H9 (cell line): Measurements from ENCODE around the gene CNNM2. TPM values are rescaled to one million over a fixed set of nuclear protein-coding genes. Genes with fewer than 3 reads are reported as not detected.

Experiments
- DNase-seq: peaks from one replicate; pipeline ENCODE4 v3.0.0-alpha.2; 2017
- H2AFZ ChIP-seq: one replicate; pipeline ENCODE4 v1.6.1; 2013; ENCODE audit warnings: mild to moderate bottlenecking, low read length, control low read depth, moderate library complexity
- H2AK5ac ChIP-seq: 2 replicates; pipeline ENCODE4 v1.6.1; 2013; ENCODE audit warnings: low read length, control low read depth, mixed read lengths; ENCODE audit not compliant: insufficient read length
- H2BK120ac ChIP-seq: one replicate; pipeline ENCODE4 v1.6.1; 2013; ENCODE audit warnings: low read depth, mild to moderate bottlenecking, low read length, control low read depth, inconsistent platforms; ENCODE audit not compliant: poor library complexity, severe bottlenecking
- H2BK12ac ChIP-seq: 2 replicates; pipeline ENCODE4 v1.6.1; 2013; ENCODE audit warnings: low read length, control low read depth, mixed read lengths, low read depth; ENCODE audit not compliant: insufficient read length
- H2BK15ac ChIP-seq: 2 replicates; pipeline ENCODE4 v1.6.1; 2013; ENCODE audit warnings: low read depth, low read length, control low read depth
- H2BK20ac ChIP-seq: one replicate; pipeline ENCODE4 v1.6.1; 2013; ENCODE audit warnings: low read depth, mild to moderate bottlenecking, low read length, control low read depth, inconsistent platforms; ENCODE audit not compliant: poor library complexity, severe bottlenecking
- H2BK5ac ChIP-seq: 2 replicates; pipeline ENCODE4 v1.6.1; 2013; ENCODE audit warnings: low read length, control low read depth, mixed read lengths; ENCODE audit not compliant: insufficient read length
- H3K14ac ChIP-seq: 2 replicates; pipeline ENCODE4 v1.6.1; 2013; ENCODE audit warnings: low read length, control low read depth; ENCODE audit not compliant: insufficient read depth
- H3K18ac ChIP-seq: 2 replicates; pipeline ENCODE4 v1.6.1; 2013; ENCODE audit warnings: low read depth, mild to moderate bottlenecking, mixed read lengths, low read length, control low read depth; ENCODE audit not compliant: insufficient read length
- H3K23ac ChIP-seq: 2 replicates; pipeline ENCODE4 v1.6.1; 2013; ENCODE audit warnings: low read length, control low read depth, mixed read lengths, low read depth; ENCODE audit not compliant: insufficient read length
- H3K23me2 ChIP-seq: 2 replicates; pipeline ENCODE4 v1.6.1; 2013; ENCODE audit warnings: low read depth, mild to moderate bottlenecking, mixed read lengths, low read length, control low read depth; ENCODE audit not compliant: insufficient read length, poor library complexity, severe bottlenecking
- H3K27ac ChIP-seq: 2 replicates; pipeline ENCODE4 v1.5.1; 2013; ENCODE audit warnings: low read length, control low read depth, mixed read lengths, low read depth; ENCODE audit not compliant: insufficient read length
- H3K27me3 ChIP-seq: 2 replicates; pipeline ENCODE4 v1.6.1; 2013; ENCODE audit warnings: low read length, control low read depth, inconsistent platforms; ENCODE audit not compliant: insufficient read depth
- H3K4ac ChIP-seq: 2 replicates; pipeline ENCODE4 v1.6.1; 2013; ENCODE audit warnings: low read depth, mild to moderate bottlenecking, control low read depth, inconsistent platforms, low read length, moderate library complexity
- H3K4me1 ChIP-seq: 2 replicates; pipeline ENCODE4 v1.6.1; 2013; ENCODE audit warnings: low read length, control low read depth, inconsistent platforms; ENCODE audit not compliant: insufficient read depth
- H3K4me2 ChIP-seq: 2 replicates; pipeline ENCODE4 v1.6.1; 2013; ENCODE audit warnings: low read length, control low read depth, mixed read lengths; ENCODE audit not compliant: insufficient read length, insufficient read depth
- H3K56ac ChIP-seq: 2 replicates; pipeline ENCODE4 v1.6.1; 2013; ENCODE audit warnings: low read depth, mild to moderate bottlenecking, mixed read lengths, low read length, control low read depth; ENCODE audit not compliant: insufficient read length
- H3K79me1 ChIP-seq: 2 replicates; pipeline ENCODE4 v1.6.1; 2013; ENCODE audit warnings: low read depth, mild to moderate bottlenecking, moderate library complexity, low read length, control low read depth, inconsistent platforms; ENCODE audit not compliant: insufficient read depth, poor library complexity, severe bottlenecking
- H3K79me2 ChIP-seq: 2 replicates; pipeline ENCODE4 v1.6.1; 2013; ENCODE audit warnings: low read length, control low read depth, inconsistent platforms; ENCODE audit not compliant: insufficient read depth
- H3K9ac ChIP-seq: 2 replicates; pipeline ENCODE4 v1.6.1; 2013; ENCODE audit warnings: low read length, control low read depth, mixed read lengths; ENCODE audit not compliant: insufficient read length; ENCODE audit errors: extremely low read depth
- H3K9me3 ChIP-seq: one replicate; pipeline ENCODE4 v1.6.1; 2013; ENCODE audit warnings: low read depth, low read length, inconsistent platforms; ENCODE audit not compliant: control insufficient read depth
- H3T11ph ChIP-seq: one replicate; pipeline ENCODE4 v1.6.1; 2013; ENCODE audit warnings: mild to moderate bottlenecking, low read length, control low read depth, inconsistent platforms
- H4K20me1 ChIP-seq: one replicate; pipeline ENCODE4 v1.6.1; 2013; ENCODE audit not compliant: control insufficient read depth, insufficient read length, insufficient read depth
- H4K5ac ChIP-seq: 2 replicates; pipeline ENCODE4 v1.6.1; 2013; ENCODE audit warnings: low read depth, mild to moderate bottlenecking, mixed read lengths, low read length, control low read depth; ENCODE audit not compliant: insufficient read length
- H4K8ac ChIP-seq: replicated peaks from 2 replicates; pipeline ENCODE4 v1.6.1; 2013; ENCODE audit warnings: low read length, control low read depth, mixed read lengths, low read depth; ENCODE audit not compliant: insufficient read length
- H4K91ac ChIP-seq: 2 replicates; pipeline ENCODE4 v1.6.1; 2013; ENCODE audit warnings: low read depth, mild to moderate bottlenecking, moderate library complexity, mixed read lengths, low read length, control low read depth; ENCODE audit not compliant: insufficient read length
- H3K27ac Mint-ChIP-seq, 3 experiments: 2 replicates in 2 of 3; 3 replicates in 1 of 3; pipeline ENCODE4 v1.8.0; 2020 to 2021; ENCODE audit warnings: mixed read lengths in 3 of 3, mild to moderate bottlenecking in 1 of 3, moderate library complexity in 1 of 3
- H3K27me3 Mint-ChIP-seq: 2 replicates; pipeline ENCODE4 v1.8.0; 2021; ENCODE audit warnings: low read depth, mild to moderate bottlenecking, moderate library complexity, mixed read lengths
- H3K36me3 Mint-ChIP-seq, 3 experiments: 2 replicates in 2 of 3; 3 replicates in 1 of 3; pipeline ENCODE4 v1.8.0; 2020 to 2021; ENCODE audit warnings: low read depth in 3 of 3, mixed read lengths in 3 of 3; ENCODE audit not compliant: insufficient read depth in 1 of 3
- H3K4me1 Mint-ChIP-seq, 2 experiments: 2 replicates each; pipeline ENCODE4 v1.8.0; 2020; ENCODE audit warnings: mixed read lengths in 2 of 2
- H3K4me3 Mint-ChIP-seq, 2 experiments: 2 replicates in 1 of 2; 3 replicates in 1 of 2; pipeline ENCODE4 v1.8.0; 2020 to 2021; ENCODE audit warnings: mild to moderate bottlenecking in 2 of 2, mixed read lengths in 2 of 2, moderate library complexity in 1 of 2
- H3K9me3 Mint-ChIP-seq, 2 experiments: 2 replicates in 1 of 2; 3 replicates in 1 of 2; pipeline ENCODE4 v1.8.0; 2020; ENCODE audit warnings: mild to moderate bottlenecking in 2 of 2, mixed read lengths in 2 of 2, moderate library complexity in 1 of 2
- WGBS: extraction: QIAGEN DNeasy Blood & Tissue Kit; methylation state at CpG from one replicate; pipeline ENCODE4 v1.1.7; 2013; ENCODE audit warnings: missing lambda C conversion rate, low lambda C conversion rate, mixed read lengths; ENCODE audit not compliant: insufficient read length; ENCODE audit errors: extremely low coverage; 5-methylcytosine and 5-hydroxymethylcytosine counted together
- total RNA-seq: library from RNA; stranded (reverse); gene quantifications from 2 replicates; pipeline ENCODE4 v1.2.1, GENCODE V29; 2021
- TF ChIP-seq, protein P1 (sequence below): fragments of 200-600 bp; sonication (generic); conservative IDR thresholded peaks from 3 replicates; pipeline ENCODE4 v1.8.0; 2021; ENCODE audit warnings: antibody characterized with exemption, mild to moderate bottlenecking

The CNNM2 gene
- total RNA-seq, 1 experiment from 2014 or later = 17.5 TPM

DNA sequence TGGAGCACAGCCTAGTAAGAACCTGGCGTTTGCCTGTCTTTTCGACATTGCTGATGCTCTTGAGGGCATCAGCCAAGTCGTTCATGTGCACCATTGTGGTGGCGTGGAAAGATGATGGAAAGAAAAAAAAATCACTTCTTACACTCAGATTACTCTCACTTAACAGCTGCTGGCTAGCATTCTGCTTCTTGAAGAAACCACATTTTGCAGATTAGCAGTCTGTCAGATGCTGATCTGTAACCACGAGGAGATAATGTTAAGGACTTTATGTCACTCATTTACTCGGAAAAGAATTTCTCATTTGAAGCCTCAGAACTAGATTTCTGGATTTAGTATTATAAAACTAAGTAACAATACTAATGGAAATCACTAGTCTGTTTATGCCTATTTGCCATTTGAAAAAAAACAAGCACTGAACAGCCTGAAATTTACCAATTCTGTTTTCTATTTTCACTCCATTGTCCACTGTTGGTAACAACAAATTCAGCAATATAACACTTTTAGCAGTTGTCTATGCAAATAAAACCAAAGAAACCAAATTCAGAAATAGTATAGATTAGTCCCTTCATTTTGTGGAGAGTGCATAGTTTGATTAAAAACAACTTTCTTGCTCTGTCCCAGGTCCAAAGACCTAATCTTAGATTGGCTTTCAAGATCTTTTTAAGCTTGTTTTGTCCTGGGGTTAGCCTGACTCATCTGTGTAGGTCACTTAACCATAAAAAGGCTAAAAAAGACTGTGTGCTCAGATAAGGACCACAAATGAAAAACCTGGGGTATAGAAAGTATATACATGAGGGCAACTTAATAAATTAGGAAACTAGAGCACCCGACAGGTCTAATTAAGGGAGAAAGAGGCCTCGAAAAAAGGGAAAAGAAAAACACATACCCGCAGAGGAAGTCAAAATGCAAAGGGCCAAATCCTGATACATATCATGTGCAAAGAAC lies 207.5 kb downstream of the CNNM2 start:
- Histone ChIP-seq H3K4ac (no peak overlapping the region), H3K23me2 (no peaks in the 10 kb centered on the region), H3T11ph (no peak overlapping the region), H2BK20ac (no peak overlapping the region), H3K27ac (no peak overlapping the region), H3K79me2 (no peaks in the 10 kb centered on the region), H2BK120ac (no peak overlapping the region), H2BK15ac (no peak overlapping the region), H3K9ac (no peak overlapping the region), H2AFZ (no peak overlapping the region), H4K8ac (no peak overlapping the region), H3K79me1 (no peaks in the 10 kb centered on the region), H4K5ac (no peak overlapping the region), H3K18ac (no peak overlapping the region), H3K14ac (no peak overlapping the region), H3K23ac (no peak overlapping the region), H2BK12ac (no peak overlapping the region), H2BK5ac (no peak overlapping the region), H3K56ac (no peak overlapping the region), H3K9me3 (no peaks in the 10 kb centered on the region), H4K91ac (no peak overlapping the region), H3K4me1 (peaks cover 3% of the 10 kb centered on the region), H2AK5ac (no peak overlapping the region), H4K20me1 (no peaks in the 10 kb centered on the region), H3K4me2 (no peak overlapping the region), H3K27me3 (no peaks in the 10 kb centered on the region)
- no peak overlapping the region for H3K4me3 Mint-ChIP-seq
- H3K4me1 Mint-ChIP-seq = peaks cover 1 to 7% of the 10 kb centered on the region in 2 experiments; a peak in 3 of 4 replicates
- peaks cover 7 to 17% (median 12%) of the 10 kb centered on the region in 3 experiments for H3K36me3 Mint-ChIP-seq
- no peak for DNase-seq
- H3K27me3 Mint-ChIP-seq = peaks cover 1% of the 10 kb centered on the region; the same call in 1 of the 2 replicates
- peak overlapping the region in 2 of 3 experiments; percentile 13 to 51; a peak in 2 of 7 replicates for H3K27ac Mint-ChIP-seq
- TF ChIP-seq, protein P1, sequence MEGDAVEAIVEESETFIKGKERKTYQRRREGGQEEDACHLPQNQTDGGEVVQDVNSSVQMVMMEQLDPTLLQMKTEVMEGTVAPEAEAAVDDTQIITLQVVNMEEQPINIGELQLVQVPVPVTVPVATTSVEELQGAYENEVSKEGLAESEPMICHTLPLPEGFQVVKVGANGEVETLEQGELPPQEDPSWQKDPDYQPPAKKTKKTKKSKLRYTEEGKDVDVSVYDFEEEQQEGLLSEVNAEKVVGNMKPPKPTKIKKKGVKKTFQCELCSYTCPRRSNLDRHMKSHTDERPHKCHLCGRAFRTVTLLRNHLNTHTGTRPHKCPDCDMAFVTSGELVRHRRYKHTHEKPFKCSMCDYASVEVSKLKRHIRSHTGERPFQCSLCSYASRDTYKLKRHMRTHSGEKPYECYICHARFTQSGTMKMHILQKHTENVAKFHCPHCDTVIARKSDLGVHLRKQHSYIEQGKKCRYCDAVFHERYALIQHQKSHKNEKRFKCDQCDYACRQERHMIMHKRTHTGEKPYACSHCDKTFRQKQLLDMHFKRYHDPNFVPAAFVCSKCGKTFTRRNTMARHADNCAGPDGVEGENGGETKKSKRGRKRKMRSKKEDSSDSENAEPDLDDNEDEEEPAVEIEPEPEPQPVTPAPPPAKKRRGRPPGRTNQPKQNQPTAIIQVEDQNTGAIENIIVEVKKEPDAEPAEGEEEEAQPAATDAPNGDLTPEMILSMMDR = no peak
- WGBS = no CpG with 5 or more reads among the region's 9 CpGs
- H3K9me3 Mint-ChIP-seq = peaks cover 4 to 8% of the 10 kb centered on the region in 2 experiments
